GM12878 (cell line): Measurements from ENCODE around the gene MMP15. TPM values are rescaled to one million over a fixed set of nuclear protein-coding genes. Genes with fewer than 3 reads are reported as not detected.

Experiments used
- ATF2 ChIP-seq: IDR thresholded peaks from 2 replicates; pipeline ENCODE4 v1.6.1; 2012; ENCODE audit warnings: low read length, inconsistent platforms
- BCL3 ChIP-seq: IDR thresholded peaks from 2 replicates; pipeline ENCODE4 v1.6.1; 2011; ENCODE audit warnings: borderline replicate concordance, low read depth, mild to moderate bottlenecking, moderate library complexity, low read length; ENCODE audit not compliant: insufficient read depth, poor library complexity, severe bottlenecking
- CBX5 ChIP-seq: sonication (generic); IDR thresholded peaks from 2 replicates; pipeline ENCODE4 v1.6.1; 2016; ENCODE audit warnings: low read depth, moderate library complexity, mild to moderate bottlenecking, inconsistent platforms
- EED ChIP-seq: sonication (generic); IDR thresholded peaks from 2 replicates; pipeline ENCODE4 v1.6.1; 2016; ENCODE audit warnings: antibody characterized with exemption, low read depth
- JUND ChIP-seq: IDR thresholded peaks from 2 replicates; pipeline ENCODE4 v1.6.1; 2012; ENCODE audit warnings: low read depth, mild to moderate bottlenecking, low read length, improper control_type of control experiment, moderate library complexity
- POLR2AphosphoS5 ChIP-seq: IDR thresholded peaks from 2 replicates; pipeline ENCODE4 v1.6.1; 2011; ENCODE audit warnings: mild to moderate bottlenecking, low read length, inconsistent platforms
- POU2F2 ChIP-seq: IDR thresholded peaks from 3 replicates; pipeline ENCODE4 v1.6.1; 2011; ENCODE audit warnings: low read depth, mild to moderate bottlenecking, low read length, borderline replicate concordance
- REST ChIP-seq: IDR thresholded peaks from 2 replicates; pipeline ENCODE4 v1.6.1; 2012; ENCODE audit warnings: mild to moderate bottlenecking, low read depth, low read length
- SMC3 ChIP-seq: IDR thresholded peaks from 2 replicates; pipeline ENCODE4 v1.6.1; 2011; ENCODE audit warnings: low read length, improper control_type of control experiment, borderline replicate concordance
- polyA plus RNA-seq, 11 experiments: library from polyadenylated mRNA; depleted of rRNA in 4 of 11; unstranded in 6 of 11; stranded (reverse) in 5 of 11; fragments of >200 nt; fragmentation: Nextera tagmentation in 4 of 11; fragmentation: Illumina TruSeq in 1 of 11; extraction: Ambion mirVana in 4 of 11; extraction: Trizol in 1 of 11; gene quantifications; 1 replicate in 1 of 11; 2 replicates in 10 of 11; pipeline versions ENCODE4 v1.2.1 to v1.2.3, GENCODE V29; 2011 to 2016; ENCODE audit warnings: inconsistent platforms in 2 of 11, missing spikeins in 2 of 11, low read depth in 1 of 11
- total RNA-seq, 4 experiments: library from RNA; depleted of rRNA in 3 of 4; stranded (reverse); fragments of >200 nt in 3 of 4; fragmentation: Illumina TruSeq in 1 of 4; extraction: Trizol in 1 of 4; gene quantifications; 2 replicates each; pipeline versions ENCODE4 v1.2.1 to v1.2.3, GENCODE V29; 2013 to 2021

MMP15 gene
- total and polyA plus RNA-seq, 10 of the 15 experiments (the other 5 are each of a cell fraction or from before 2014, with no cell fraction given) = 0.08 to 0.56 (median 0.10) TPM; not detected in 7

- TF ChIP-seq REST (no peak), POLR2AphosphoS5 (no peak), EED (no peak), ATF2 (no peak), POU2F2 (no peak), JUND (no peak), CBX5 (no peak), BCL3 (no peak), SMC3 (no peak)
- TF ChIP-seq, all 136 proteins: peak for 0
Observed at GRCh38 chr16:58053682-58054005, 28.1 kb downstream of the MMP15 start (continued).
